SK-N-SH (cell line): ENCODE data around the gene NOSTRIN. TPM values are rescaled to one million over a fixed set of nuclear protein-coding genes. Genes with fewer than 3 reads are reported as not detected.

Experiments used
- CTCF ChIA-PET: fragments of 300-600, 350-600 bp; formaldehyde crosslinking; extraction: SDS; loops from one replicate; lab custom pipeline; 2021; lab: Yijun Ruan, JAX
- POLR2A ChIA-PET: fragments of 350-600 bp; sonication (Branson Sonifier 250); formaldehyde crosslinking; extraction: SDS; loops from one replicate; lab custom pipeline; 2020; ENCODE audit warnings: antibody characterized with exemption, inconsistent platforms; lab: Yijun Ruan, JAX
- DNase-seq: peaks from one replicate; pipeline ENCODE4 v3.0.0; 2012
- H2AFZ ChIP-seq: fragments of 200-600 bp; sonication (generic); 2 replicates; pipeline ENCODE4 v1.8.1; 2016; ENCODE audit warnings: antibody characterized with exemption, mild to moderate bottlenecking, low read depth
- H3F3A ChIP-seq: fragments of 200-600 bp; sonication (generic); replicated peaks from 2 replicates; pipeline ENCODE3; 2016; ENCODE audit warnings: antibody characterized with exemption, mild to moderate bottlenecking; ENCODE audit not compliant: insufficient read depth
- H3K27ac ChIP-seq, 2 experiments: fragments of 200-500 bp in 1 of 2; fragments of 200-600 bp in 1 of 2; sonication (Bioruptor generic) in 1 of 2; sonication (generic), shearing (Covaris generic) in 1 of 2; 2 replicates each; pipeline versions ENCODE4 v1.5.1 to v1.6.1; 2014 to 2016; ENCODE audit warnings: low read depth in 2 of 2, inconsistent platforms in 1 of 2, low read length in 1 of 2, mild to moderate bottlenecking in 1 of 2, mixed read lengths in 1 of 2
- H3K27me3 ChIP-seq: fragments of 200-600 bp; sonication (generic), shearing (Covaris generic); 2 replicates; pipeline ENCODE4 v1.6.1; 2016; ENCODE audit warnings: mixed run types; ENCODE audit not compliant: insufficient read depth
- H3K36me3 ChIP-seq, 2 experiments: fragments of 200-500 bp in 1 of 2; fragments of 200-600 bp in 1 of 2; sonication (Bioruptor generic) in 1 of 2; sonication (generic) in 1 of 2; replicated peaks in 1 of 2; 2 replicates each; pipeline versions ENCODE3 to v1.5.1; 2014 to 2016; ENCODE audit warnings: low read length in 1 of 2, mild to moderate bottlenecking in 1 of 2; ENCODE audit not compliant: insufficient read depth in 2 of 2, control insufficient read depth in 1 of 2
- H3K4me1 ChIP-seq, 2 experiments: fragments of 200-500 bp in 1 of 2; fragments of 200-600 bp in 1 of 2; sonication (Bioruptor generic) in 1 of 2; sonication (generic), shearing (Covaris generic) in 1 of 2; 2 replicates each; pipeline versions ENCODE4 v1.5.1 to v1.6.1; 2014 to 2016; ENCODE audit warnings: low read depth in 1 of 2, low read length in 1 of 2, mixed run types in 1 of 2; ENCODE audit not compliant: insufficient read depth in 2 of 2, control insufficient read depth in 1 of 2
- H3K4me2 ChIP-seq: fragments of 200-600 bp; sonication (generic), shearing (Covaris generic); 2 replicates; pipeline ENCODE4 v1.6.1; 2017; ENCODE audit warnings: mixed run types
- H3K4me3 ChIP-seq, 2 experiments: fragments of 200-500 bp in 1 of 2; fragments of 200-600 bp in 1 of 2; sonication (Bioruptor generic) in 1 of 2; sonication (generic), shearing (Covaris generic) in 1 of 2; 2 replicates each; pipeline versions ENCODE4 v1.5.1 to v1.8.1; 2014 to 2016; ENCODE audit warnings: low read depth in 2 of 2, inconsistent platforms in 1 of 2, low read length in 1 of 2, mild to moderate bottlenecking in 1 of 2, mixed read lengths in 1 of 2, moderate library complexity in 1 of 2
- H3K79me2 ChIP-seq: fragments of 200-600 bp; sonication (generic); 2 replicates; pipeline ENCODE4 v1.8.1; 2017; ENCODE audit warnings: mild to moderate bottlenecking; ENCODE audit not compliant: insufficient read depth
- H3K9ac ChIP-seq: fragments of 200-600 bp; sonication (generic); 2 replicates; pipeline ENCODE4 v1.6.1; 2017; ENCODE audit warnings: mixed run types
- H3K9me2 ChIP-seq: fragments of 200-600 bp; sonication (generic); 2 replicates; pipeline ENCODE4 v1.6.1; 2017; ENCODE audit warnings: mixed run types
- H3K9me3 ChIP-seq: fragments of 200-600 bp; sonication (generic); 2 replicates; pipeline ENCODE4 v1.6.1; 2017; ENCODE audit warnings: mixed run types, mild to moderate bottlenecking, moderate library complexity
- H4K20me1 ChIP-seq: fragments of 200-600 bp; sonication (generic); 2 replicates; pipeline ENCODE4 v1.6.1; 2017; ENCODE audit warnings: mild to moderate bottlenecking, mixed run types; ENCODE audit not compliant: insufficient read depth
- EP300 ChIP-seq, 2 experiments: IDR thresholded peaks; 2 replicates each; pipeline versions ENCODE4 v1.4.0 to v1.6.1; 2012; ENCODE audit warnings: borderline replicate concordance in 1 of 2, low read depth in 1 of 2, low read length in 1 of 2
- EZH2phosphoT487 ChIP-seq: fragments of 200-600 bp; sonication (generic); IDR thresholded peaks from 2 replicates; pipeline ENCODE4 v1.6.1; 2017; ENCODE audit warnings: low read depth, mixed run types, mild to moderate bottlenecking, antibody characterized with exemption, moderate library complexity, borderline replicate concordance
- FOSL2 ChIP-seq: IDR thresholded peaks from 2 replicates; pipeline ENCODE4 v1.4.0; 2012; ENCODE audit warnings: low read depth, mild to moderate bottlenecking, moderate library complexity, borderline replicate concordance
- FOXM1 ChIP-seq: IDR thresholded peaks from 2 replicates; pipeline ENCODE4 v1.4.0; 2012; ENCODE audit warnings: low read depth, mild to moderate bottlenecking
- GATA2 ChIP-seq: sonication (generic); formaldehyde crosslinking; IDR thresholded peaks from 2 replicates; pipeline ENCODE4 v1.5.0; 2020; ENCODE audit warnings: mild to moderate bottlenecking, missing genetic modification reagents
- JUND ChIP-seq: IDR thresholded peaks from 2 replicates; pipeline ENCODE4 v1.4.0; 2012
- MAX ChIP-seq: IDR thresholded peaks from 2 replicates; pipeline ENCODE4 v1.4.0; 2012; ENCODE audit warnings: low read depth
- MEF2A ChIP-seq: IDR thresholded peaks from 2 replicates; pipeline ENCODE4 v1.4.0; 2012; ENCODE audit warnings: low read depth, borderline replicate concordance
- MXI1 ChIP-seq: IDR thresholded peaks from 2 replicates; pipeline ENCODE4 v1.6.1; 2012; ENCODE audit warnings: mild to moderate bottlenecking, low read depth, low read length, improper control_type of control experiment
- NFIC ChIP-seq: IDR thresholded peaks from 2 replicates; pipeline ENCODE4 v1.4.0; 2012; ENCODE audit warnings: borderline replicate concordance
- NRF1 ChIP-seq: IDR thresholded peaks from 2 replicates; pipeline ENCODE4 v1.6.1; 2012; ENCODE audit warnings: low read depth, mild to moderate bottlenecking, low read length
- POLR2AphosphoS5 ChIP-seq: IDR thresholded peaks from 2 replicates; pipeline ENCODE4 v1.6.1; 2012; ENCODE audit warnings: low read depth, low read length
- RAD21 ChIP-seq: IDR thresholded peaks from 2 replicates; pipeline ENCODE4 v1.6.1; 2012; ENCODE audit warnings: mild to moderate bottlenecking, low read length
- RCOR1 ChIP-seq: fragments of 150-350 bp; IDR thresholded peaks from 2 replicates; pipeline ENCODE4 v1.6.1; 2017; ENCODE audit warnings: antibody characterized with exemption, low read length
- REST ChIP-seq: IDR thresholded peaks from 2 replicates; pipeline ENCODE4 v1.6.1; 2012; ENCODE audit warnings: mild to moderate bottlenecking, low read depth, low read length, moderate library complexity
- RXRA ChIP-seq: IDR thresholded peaks from 2 replicates; pipeline ENCODE4 v1.4.0; 2012; ENCODE audit warnings: low read depth, mild to moderate bottlenecking, borderline replicate concordance
- TCF12 ChIP-seq: IDR thresholded peaks from 2 replicates; pipeline ENCODE4 v1.4.0; 2012
- YY1 ChIP-seq: IDR thresholded peaks from 2 replicates; pipeline ENCODE4 v1.4.0; 2012; ENCODE audit warnings: low read depth, mild to moderate bottlenecking
- WGBS: methylation state at CpG from one replicate; pipeline ENCODE4 v1.1.6; 2017; ENCODE audit warnings: low lambda C conversion rate; 5-methylcytosine and 5-hydroxymethylcytosine counted together
- polyA plus RNA-seq, 3 experiments: library from polyadenylated mRNA; depleted of rRNA; stranded (reverse); fragments of >200 nt; gene quantifications; 2 replicates each; pipeline ENCODE4 v1.2.3, GENCODE V29; 2012
- TF ChIP-seq, protein P1 (sequence below): fragments of 150-350 bp; IDR thresholded peaks from 2 replicates; pipeline ENCODE4 v1.6.1; 2016; ENCODE audit warnings: mild to moderate bottlenecking, low read depth, low read length

Gene NOSTRIN
- polyA plus RNA-seq, 1 of the 3 experiments (the other 2 are of a cell fraction): not detected

DNA sequence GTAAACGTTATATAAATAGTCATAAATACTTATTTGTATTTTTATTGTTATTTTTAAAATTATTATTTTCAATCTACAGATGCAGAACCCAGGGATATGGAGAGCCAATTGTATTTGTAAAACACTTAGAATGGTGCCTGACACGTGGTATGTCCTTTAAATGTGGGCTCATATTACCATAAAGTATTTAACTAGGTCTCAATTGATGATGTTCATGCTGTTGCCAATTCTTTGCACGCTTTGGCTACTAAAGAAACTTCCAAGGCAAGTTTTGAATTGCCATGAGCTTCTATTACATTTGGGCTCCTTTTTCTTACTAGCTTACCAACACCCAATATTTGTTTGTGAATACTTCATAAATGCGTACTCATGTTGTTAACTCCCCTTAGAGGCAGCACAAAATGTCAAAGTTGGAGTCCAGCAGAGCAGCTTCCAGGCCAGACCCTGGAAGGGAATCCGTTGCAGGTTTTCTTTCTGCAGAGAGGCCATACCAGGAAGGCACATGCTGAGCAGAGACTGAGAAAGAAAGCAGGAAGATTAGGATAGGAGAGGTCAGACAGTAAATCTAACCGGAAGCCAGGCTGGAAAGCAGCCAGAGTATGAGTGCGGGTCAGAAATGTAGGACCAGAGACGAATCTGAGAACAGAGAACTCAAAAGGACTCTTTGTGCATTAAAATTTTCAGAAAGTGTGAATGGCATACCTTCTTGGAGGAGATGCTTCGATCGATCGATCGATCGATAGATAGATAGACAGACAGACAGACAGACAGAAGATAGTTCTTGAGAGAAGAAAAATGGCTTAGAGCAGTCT is 4.2 kb upstream of the NOSTRIN start:
- no peak for DNase-seq
- H3K9me2 ChIP-seq: no peaks in the 10 kb centered on the region
- H3K4me3 ChIP-seq: no peak overlapping the region

More for the DNA sequence above, 4.2 kb upstream of the NOSTRIN start:
- TF ChIP-seq MAX (no peak), REST (no peak), JUND (no peak), YY1 (no peak), RXRA (no peak), MEF2A (no peak), GATA2 (CRISPR knock-in tag) (no peak), POLR2AphosphoS5 (no peak), FOSL2 (no peak), FOXM1 (no peak), RAD21 (no peak), NFIC (no peak), EP300 (IDR thresholded peaks at IDR 0.05; ENCODE audit: borderline replicate concordance in 1 of 2, low read depth in 1 of 2, low read length in 1 of 2) (no peak), EZH2phosphoT487 (no peak), MXI1 (no peak), NRF1 (no peak), TCF12 (no peak), RCOR1 (no peak)
- TF ChIP-seq, protein P1, sequence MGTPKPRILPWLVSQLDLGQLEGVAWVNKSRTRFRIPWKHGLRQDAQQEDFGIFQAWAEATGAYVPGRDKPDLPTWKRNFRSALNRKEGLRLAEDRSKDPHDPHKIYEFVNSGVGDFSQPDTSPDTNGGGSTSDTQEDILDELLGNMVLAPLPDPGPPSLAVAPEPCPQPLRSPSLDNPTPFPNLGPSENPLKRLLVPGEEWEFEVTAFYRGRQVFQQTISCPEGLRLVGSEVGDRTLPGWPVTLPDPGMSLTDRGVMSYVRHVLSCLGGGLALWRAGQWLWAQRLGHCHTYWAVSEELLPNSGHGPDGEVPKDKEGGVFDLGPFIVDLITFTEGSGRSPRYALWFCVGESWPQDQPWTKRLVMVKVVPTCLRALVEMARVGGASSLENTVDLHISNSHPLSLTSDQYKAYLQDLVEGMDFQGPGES: no peak
- POLR2A ChIA-PET: no interaction called here
- Histone ChIP-seq H3K9me3 (no peaks in the 10 kb centered on the region), H2AFZ (no peak overlapping the region), H3K79me2 (no peaks in the 10 kb centered on the region), H3F3A (no peaks in the 10 kb centered on the region), H3K4me2 (no peak overlapping the region), H3K27ac (no peak overlapping the region), H4K20me1 (no peaks in the 10 kb centered on the region), H3K9ac (no peak overlapping the region), H3K27me3 (no peaks in the 10 kb centered on the region), H3K36me3 (no peaks in the 10 kb centered on the region), H3K4me1 (peaks cover 0 to 2% of the 10 kb centered on the region in 2 experiments; a peak in 1 of 4 replicates)
- CTCF ChIA-PET: no interaction called here
- 75% methylated on average over 13 of the region's 13 CpGs for WGBS
